Measurements from ENCODE around the gene THEM4.

DNA sequence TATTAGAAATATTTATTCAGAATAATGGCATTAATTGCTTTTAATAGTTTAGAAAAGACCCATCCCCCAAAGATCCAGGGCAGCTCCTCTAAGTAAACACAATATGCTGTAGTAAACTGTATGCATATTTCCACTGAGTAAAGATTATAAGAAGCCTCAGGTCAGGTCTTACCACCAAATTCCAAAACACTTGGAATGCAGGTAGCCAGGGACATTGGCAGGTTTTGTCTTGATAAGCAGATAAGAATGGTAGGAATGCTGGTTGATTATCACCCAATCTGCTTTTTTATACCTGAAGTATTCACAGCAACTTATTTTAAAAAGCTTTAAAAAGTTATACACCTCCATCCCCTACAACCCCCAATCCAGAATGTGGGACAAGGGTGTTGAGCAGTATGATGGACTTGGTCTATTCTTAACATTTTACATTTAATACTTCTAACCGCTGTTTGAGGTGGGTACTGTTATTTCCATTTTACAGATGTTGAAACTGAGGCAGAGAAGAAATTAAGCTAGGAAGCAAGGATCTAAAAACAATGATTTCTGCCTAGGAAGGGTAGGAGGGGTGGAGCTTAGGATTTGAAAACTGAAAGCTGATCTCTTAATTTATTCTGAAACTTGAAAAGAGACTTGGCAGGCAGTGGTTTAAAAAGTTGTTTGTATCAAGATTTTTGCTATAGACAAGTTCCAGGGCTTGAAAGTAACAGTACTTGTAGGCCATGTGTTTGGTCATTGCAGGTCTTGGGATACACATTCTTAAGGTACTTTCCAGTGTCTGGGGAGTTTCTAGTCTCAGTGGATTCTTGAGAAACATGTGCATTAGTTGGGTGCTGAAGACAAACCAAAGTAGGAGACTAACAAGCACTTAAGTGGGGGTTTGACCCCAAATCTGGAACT lies 15.6 kb upstream of the THEM4 start:
- no peak for TF ChIP-seq POLR2A (IDR thresholded peaks at IDR 0.05)
- TF ChIP-seq, protein P1, sequence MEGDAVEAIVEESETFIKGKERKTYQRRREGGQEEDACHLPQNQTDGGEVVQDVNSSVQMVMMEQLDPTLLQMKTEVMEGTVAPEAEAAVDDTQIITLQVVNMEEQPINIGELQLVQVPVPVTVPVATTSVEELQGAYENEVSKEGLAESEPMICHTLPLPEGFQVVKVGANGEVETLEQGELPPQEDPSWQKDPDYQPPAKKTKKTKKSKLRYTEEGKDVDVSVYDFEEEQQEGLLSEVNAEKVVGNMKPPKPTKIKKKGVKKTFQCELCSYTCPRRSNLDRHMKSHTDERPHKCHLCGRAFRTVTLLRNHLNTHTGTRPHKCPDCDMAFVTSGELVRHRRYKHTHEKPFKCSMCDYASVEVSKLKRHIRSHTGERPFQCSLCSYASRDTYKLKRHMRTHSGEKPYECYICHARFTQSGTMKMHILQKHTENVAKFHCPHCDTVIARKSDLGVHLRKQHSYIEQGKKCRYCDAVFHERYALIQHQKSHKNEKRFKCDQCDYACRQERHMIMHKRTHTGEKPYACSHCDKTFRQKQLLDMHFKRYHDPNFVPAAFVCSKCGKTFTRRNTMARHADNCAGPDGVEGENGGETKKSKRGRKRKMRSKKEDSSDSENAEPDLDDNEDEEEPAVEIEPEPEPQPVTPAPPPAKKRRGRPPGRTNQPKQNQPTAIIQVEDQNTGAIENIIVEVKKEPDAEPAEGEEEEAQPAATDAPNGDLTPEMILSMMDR (IDR thresholded peaks at IDR 0.05) = no peak
